ENCODE measurements around the gene TBC1D22A. TPM values are rescaled to one million over a fixed set of nuclear protein-coding genes. Genes with fewer than 3 reads are reported as not detected.

The TBC1D22A gene
- total RNA-seq, 1 experiment from 2014 or later: 20.9 TPM

- TF ChIP-seq TCF7L2 (IDR thresholded peaks at IDR 0.05; ENCODE audit: borderline replicate concordance, extremely low read depth, insufficient read depth, insufficient read length) (no peak), ATF3 (IDR thresholded peaks at IDR 0.05) (no peak), SP1 (IDR thresholded peaks at IDR 0.05; ENCODE audit: low read depth) (no peak), RAD21 (IDR thresholded peaks at IDR 0.05; ENCODE audit: low read depth) (no peak), EZH2 (IDR thresholded peaks at IDR 0.05) (no peak), POLR2AphosphoS5 (IDR thresholded peaks at IDR 0.05; ENCODE audit: low read depth, low read length) (no peak), SIN3A (IDR thresholded peaks at IDR 0.05; ENCODE audit: low read depth) (no peak), SRF (IDR thresholded peaks at IDR 0.05; ENCODE audit: low read depth) (no peak), CEBPB (IDR thresholded peaks at IDR 0.05; ENCODE audit: low read depth) (no peak), POLR2A (IDR thresholded peaks at IDR 0.05; ENCODE audit: borderline replicate concordance, extremely low read depth, insufficient read depth, insufficient read length) (no peak)
Observed at GRCh38 chr22:47159592-47159991, 397.1 kb downstream of the TBC1D22A start (continued).

GRCh38 chr22:47160141-47160541, 397.7 kb downstream of the TBC1D22A start:
- ChIA-PET POLR2A (no interaction called here), CTCF (no interaction called here), RAD21 (ENCODE audit: low non-redundant PET in 1 of 2, low total read pairs in 2 of 2, uncharacterized antibody in 2 of 2, unreplicated experiment in 2 of 2) (no interaction called here)
- H3K27ac ChIP-seq (ENCODE audit: low read depth, low read length): no peak overlapping the region
- H3K4me1 ChIP-seq (ENCODE audit: control insufficient read depth in 1 of 2, insufficient read depth in 2 of 2, low read length in 2 of 2): no peaks in the 10 kb centered on the region
- H3K9ac ChIP-seq (ENCODE audit: low read length): no peak overlapping the region
- BruUV-seq (replicated peaks): no TSS peak
- H3K4me3 ChIP-seq (replicated peaks in 1 of 2; ENCODE audit: low read depth in 1 of 2, low read length in 2 of 2): no peak overlapping the region
- H2AFZ ChIP-seq (ENCODE audit: low read depth, low read length, poor library complexity, severe bottlenecking): no peak overlapping the region
- no peaks in the 10 kb centered on the region for H3K9me3 ChIP-seq (ENCODE audit: control insufficient read depth in 1 of 2, insufficient read depth in 1 of 2, low read depth in 1 of 2, low read length in 2 of 2)
- DNase-seq (ENCODE audit: low read depth, low spot score) (no peak), ATAC-seq (no peak)
- H3K36me3 ChIP-seq (ENCODE audit: control insufficient read depth in 1 of 2, insufficient read depth in 2 of 2, low read length in 2 of 2): no peaks in the 10 kb centered on the region
- H3K27me3 ChIP-seq (ENCODE audit: insufficient read depth, low read length): no peaks in the 10 kb centered on the region
- H4K20me1 ChIP-seq (ENCODE audit: insufficient read depth): no peaks in the 10 kb centered on the region
- H3K4me2 ChIP-seq (ENCODE audit: low read length): no peak overlapping the region
- no peaks in the 10 kb centered on the region for H3K79me2 ChIP-seq (ENCODE audit: insufficient read depth, low read length)
- no peaks in the 10 kb centered on the region for H3K9me2 ChIP-seq (ENCODE audit: insufficient read depth)
- intact Hi-C loops (cut with micrococcal nuclease): no loop called here
- no peak for TF ChIP-seq SP1 (IDR thresholded peaks at IDR 0.05; ENCODE audit: low read depth)
- TF ChIP-seq EZH2 (IDR thresholded peaks at IDR 0.05): no peak
- no peak for TF ChIP-seq ELF1 (IDR thresholded peaks at IDR 0.05; ENCODE audit: borderline replicate concordance, low read depth)
- no peak for TF ChIP-seq ZFX (IDR thresholded peaks at IDR 0.05)
- TF ChIP-seq CEBPB (IDR thresholded peaks at IDR 0.05; ENCODE audit: low read depth): no peak
- no peak for TF ChIP-seq TCF7L2 (IDR thresholded peaks at IDR 0.05; ENCODE audit: borderline replicate concordance, extremely low read depth, insufficient read depth, insufficient read length)
- no peak for TF ChIP-seq JUND (IDR thresholded peaks at IDR 0.05)
- TF ChIP-seq ZNF274 (IDR thresholded peaks at IDR 0.05; ENCODE audit: low read depth, low read length): no peak
- TF ChIP-seq EGR1 (IDR thresholded peaks at IDR 0.05; ENCODE audit: low read depth): no peak
- TF ChIP-seq ATF3 (IDR thresholded peaks at IDR 0.05): no peak
- TF ChIP-seq SRF (IDR thresholded peaks at IDR 0.05; ENCODE audit: low read depth): no peak
- no peak for TF ChIP-seq FOSL1 (IDR thresholded peaks at IDR 0.05; ENCODE audit: low read depth)
- TF ChIP-seq CTCF (IDR thresholded peaks at IDR 0.05 in 2 of 3, conservative IDR thresholded peaks at IDR 0.05 in 1 of 3; ENCODE audit: borderline replicate concordance in 1 of 3, insufficient read depth in 1 of 3, low read depth in 2 of 3, low read length in 2 of 3): no peak
- no peak for TF ChIP-seq RAD21 (IDR thresholded peaks at IDR 0.05; ENCODE audit: low read depth)
- TF ChIP-seq CBX3 (IDR thresholded peaks at IDR 0.05; ENCODE audit: low read depth): no peak
- TF ChIP-seq REST (IDR thresholded peaks at IDR 0.05; ENCODE audit: low read depth): no peak
- no peak for TF ChIP-seq SIN3A (IDR thresholded peaks at IDR 0.05; ENCODE audit: low read depth)
- no peak for TF ChIP-seq YY1 (IDR thresholded peaks at IDR 0.05; ENCODE audit: extremely low read depth, insufficient replicate concordance, low read depth, low read length)
- TF ChIP-seq EZH2phosphoT487 (IDR thresholded peaks at IDR 0.05; ENCODE audit: borderline replicate concordance): no peak
